H1 (cell line): ENCODE results near the gene COX18. TPM values are rescaled to one million over a fixed set of nuclear protein-coding genes. Genes with fewer than 3 reads are reported as not detected.

Experiments used
- CBX8 ChIP-seq: fragments of 300-800, 300-1000 bp; sonication (generic); IDR thresholded peaks from 2 replicates; pipeline ENCODE4 v1.7.1; 2016; ENCODE audit warnings: low read depth, low read length, borderline replicate concordance
- polyA plus RNA-seq, 7 experiments: library from polyadenylated mRNA; depleted of rRNA in 3 of 7; stranded (reverse) in 5 of 7; unstranded in 2 of 7; fragments of >200 nt in 5 of 7; fragments of 200-250 nt in 2 of 7; gene quantifications; 1 replicate in 5 of 7; 2 replicates in 1 of 7; 4 replicates in 1 of 7; pipeline versions ENCODE4 v1.2.1 to v1.2.3, GENCODE V29; 2011 to 2013; ENCODE audit warnings: missing spikeins in 2 of 7, mixed read lengths in 2 of 7
- total RNA-seq: library from RNA; stranded (reverse); fragmentation: NEBNext Ultra II Directional; extraction: Animal tissue kit (Norgen Biotek cat#: 25700); gene quantifications from 2 replicates; pipeline ENCODE4 v1.2.1, GENCODE V29; 2021

Gene COX18
- total and polyA plus RNA-seq, 2 of the 8 experiments (the other 6 are each of a cell fraction or from before 2014, with no cell fraction given): 23.0 to 23.7 TPM

GRCh38 chr4:73086095-73086868 is 16.8 kb upstream of the COX18 start (continued):
- no peak for TF ChIP-seq CBX8
